ENCODE data around the gene COX6B2. TPM values are rescaled to one million over a fixed set of nuclear protein-coding genes. Genes with fewer than 3 reads are reported as not detected.

Gene COX6B2
- total RNA-seq, 1 donor from 2014 or later: not detected

DNA sequence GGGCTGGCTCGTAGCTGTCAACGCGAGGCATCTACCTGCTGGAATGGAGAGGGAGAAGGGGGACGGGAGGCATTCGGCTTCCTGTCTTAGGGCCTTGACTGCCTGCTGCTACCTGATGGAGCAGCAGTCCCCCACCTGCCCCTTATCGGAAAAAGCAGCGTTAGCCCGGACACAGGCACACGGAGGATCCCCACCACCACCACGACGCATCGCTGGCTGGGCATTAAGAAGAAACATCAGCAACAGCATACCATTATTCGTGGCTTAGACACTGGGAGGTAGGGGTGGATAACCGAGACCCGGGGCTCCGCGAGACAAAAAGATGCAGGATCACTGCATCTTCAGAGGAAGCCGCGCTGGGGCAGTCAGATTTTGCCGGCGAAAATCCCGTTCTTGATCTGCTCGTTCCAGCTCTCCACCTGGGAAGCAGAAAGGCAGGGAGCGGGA lies 1.1 kb downstream of the COX6B2 start:
- Mint-ChIP-seq H3K9me3 (ENCODE audit: unreplicated experiment) (no peaks in the 10 kb centered on the region), H3K27me3 (ENCODE audit: unreplicated experiment) (peaks cover 41% of the 10 kb centered on the region), H3K4me3 (ENCODE audit: unreplicated experiment) (peak overlapping the region; percentile 71)

DNA sequence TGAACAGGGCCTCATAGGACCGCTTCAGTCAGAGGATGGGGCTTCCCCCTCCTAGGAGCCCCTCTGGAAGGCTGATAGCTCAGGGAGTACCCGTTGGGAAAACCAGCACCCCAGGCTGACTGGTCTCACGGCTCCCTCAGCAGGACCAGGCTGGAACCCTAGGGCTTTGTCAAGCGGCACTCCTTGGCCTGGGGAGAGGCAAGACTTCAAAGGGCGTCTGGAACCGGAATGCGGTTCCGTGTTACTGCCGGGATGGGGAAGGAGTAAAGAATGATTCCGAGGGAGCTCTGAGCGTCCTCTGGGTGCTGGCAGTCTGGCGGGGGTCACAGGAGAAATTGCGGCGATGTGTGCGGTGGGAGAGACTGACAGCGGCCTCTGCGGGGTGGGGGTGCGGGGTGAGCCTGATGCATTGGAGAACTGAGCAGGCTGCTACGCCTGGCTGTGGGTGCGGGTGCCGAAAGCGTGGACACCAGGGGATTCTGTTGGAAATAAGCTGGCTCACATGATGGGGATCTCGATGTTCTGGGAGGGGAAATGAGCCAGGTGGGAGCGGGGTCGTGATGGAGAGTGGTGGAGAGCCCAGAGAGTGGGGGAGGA lies 1.9 kb downstream of the COX6B2 start:
- Mint-ChIP-seq H3K4me3 (ENCODE audit: unreplicated experiment) (peak overlapping the region; percentile 46), H3K27ac (ENCODE audit: unreplicated experiment) (no peak overlapping the region), H3K36me3 (ENCODE audit: unreplicated experiment) (no peaks in the 10 kb centered on the region)

More for the DNA sequence above, 1.1 kb downstream of the COX6B2 start:
- peaks cover 25% of the 10 kb centered on the region for H3K4me1 Mint-ChIP-seq (ENCODE audit: unreplicated experiment)
- TF ChIP-seq, protein P1, sequence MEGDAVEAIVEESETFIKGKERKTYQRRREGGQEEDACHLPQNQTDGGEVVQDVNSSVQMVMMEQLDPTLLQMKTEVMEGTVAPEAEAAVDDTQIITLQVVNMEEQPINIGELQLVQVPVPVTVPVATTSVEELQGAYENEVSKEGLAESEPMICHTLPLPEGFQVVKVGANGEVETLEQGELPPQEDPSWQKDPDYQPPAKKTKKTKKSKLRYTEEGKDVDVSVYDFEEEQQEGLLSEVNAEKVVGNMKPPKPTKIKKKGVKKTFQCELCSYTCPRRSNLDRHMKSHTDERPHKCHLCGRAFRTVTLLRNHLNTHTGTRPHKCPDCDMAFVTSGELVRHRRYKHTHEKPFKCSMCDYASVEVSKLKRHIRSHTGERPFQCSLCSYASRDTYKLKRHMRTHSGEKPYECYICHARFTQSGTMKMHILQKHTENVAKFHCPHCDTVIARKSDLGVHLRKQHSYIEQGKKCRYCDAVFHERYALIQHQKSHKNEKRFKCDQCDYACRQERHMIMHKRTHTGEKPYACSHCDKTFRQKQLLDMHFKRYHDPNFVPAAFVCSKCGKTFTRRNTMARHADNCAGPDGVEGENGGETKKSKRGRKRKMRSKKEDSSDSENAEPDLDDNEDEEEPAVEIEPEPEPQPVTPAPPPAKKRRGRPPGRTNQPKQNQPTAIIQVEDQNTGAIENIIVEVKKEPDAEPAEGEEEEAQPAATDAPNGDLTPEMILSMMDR (IDR thresholded peaks at IDR 0.05): no peak
- DNase-seq (ENCODE audit: extremely low spot score, unreplicated experiment): no peak
- H3K36me3 Mint-ChIP-seq (ENCODE audit: unreplicated experiment): no peaks in the 10 kb centered on the region
- no peak overlapping the region for H3K27ac Mint-ChIP-seq (ENCODE audit: unreplicated experiment)

DNA sequence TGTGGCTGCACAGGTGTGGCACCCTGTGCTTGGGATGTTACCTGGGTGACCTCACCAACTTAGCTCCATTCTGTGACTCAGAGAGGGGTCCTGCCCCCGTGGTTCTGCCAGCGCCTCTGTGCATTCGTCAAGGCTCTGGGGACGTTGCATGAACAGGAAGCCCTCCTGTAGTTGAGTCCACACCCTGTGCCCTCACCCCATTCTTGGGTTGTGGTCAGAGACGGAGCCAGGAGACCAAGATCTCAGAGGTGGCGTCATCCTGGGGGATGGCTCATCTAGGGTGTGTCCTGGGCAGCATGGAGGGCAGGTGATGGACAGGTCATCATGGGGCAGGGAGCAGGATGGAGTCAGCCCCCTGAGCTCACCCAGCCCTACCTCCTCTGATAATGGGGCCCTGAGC lies 2.5 kb downstream of the COX6B2 start:
- Mint-ChIP-seq H3K27me3 (ENCODE audit: unreplicated experiment) (peaks cover 34% of the 10 kb centered on the region), H3K36me3 (ENCODE audit: unreplicated experiment) (no peaks in the 10 kb centered on the region)

More for the DNA sequence above, 1.9 kb downstream of the COX6B2 start:
- no peak for DNase-seq (ENCODE audit: extremely low spot score, unreplicated experiment)
- peaks cover 27% of the 10 kb centered on the region for H3K4me1 Mint-ChIP-seq (ENCODE audit: unreplicated experiment)
- H3K27me3 Mint-ChIP-seq (ENCODE audit: unreplicated experiment): peaks cover 40% of the 10 kb centered on the region
- no peaks in the 10 kb centered on the region for H3K9me3 Mint-ChIP-seq (ENCODE audit: unreplicated experiment)
- TF ChIP-seq, protein P1 (IDR thresholded peaks at IDR 0.05): no peak

DNA sequence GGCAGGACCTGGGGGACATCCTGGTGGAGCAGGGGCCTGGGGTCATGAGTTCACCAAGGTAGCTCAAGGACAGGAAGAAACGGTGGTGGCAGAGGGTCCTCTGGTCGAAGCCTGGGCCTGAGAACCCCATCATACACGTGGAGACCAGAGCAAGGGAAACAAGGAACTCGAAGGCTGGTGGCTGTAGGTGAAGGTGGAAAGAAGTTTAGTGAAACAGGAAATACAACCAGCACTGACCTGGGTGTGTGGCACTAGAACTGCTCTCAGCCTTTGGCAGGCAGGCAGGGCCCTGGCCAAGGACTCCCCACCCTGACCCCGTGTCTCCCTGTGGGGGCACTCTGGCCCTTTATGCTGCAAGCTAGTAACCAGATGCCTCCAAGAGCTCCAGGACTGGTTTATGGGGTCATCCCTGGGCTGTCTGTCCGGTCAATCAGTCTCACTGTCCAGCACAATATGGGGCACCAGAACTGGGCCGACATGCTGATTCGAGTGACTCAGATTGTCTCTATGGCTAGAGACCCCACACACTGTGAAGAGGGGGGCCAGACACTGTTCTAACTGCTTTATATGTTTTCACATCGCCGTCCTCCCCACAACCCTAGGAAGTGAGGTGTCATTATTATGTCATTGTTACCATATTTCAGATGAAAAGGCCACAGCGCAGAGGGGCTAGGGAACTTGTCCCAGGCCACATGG lies 3.8 kb downstream of the COX6B2 start:
- H3K4me1 Mint-ChIP-seq (ENCODE audit: unreplicated experiment): peaks cover 28% of the 10 kb centered on the region
- H3K4me3 Mint-ChIP-seq (ENCODE audit: unreplicated experiment): no peak overlapping the region
- no peaks in the 10 kb centered on the region for H3K9me3 Mint-ChIP-seq (ENCODE audit: unreplicated experiment)
- no peak for DNase-seq (ENCODE audit: extremely low spot score, unreplicated experiment)
- TF ChIP-seq, protein P1 (IDR thresholded peaks at IDR 0.05): no peak
- no peak overlapping the region for H3K27ac Mint-ChIP-seq (ENCODE audit: unreplicated experiment)
- H3K27me3 Mint-ChIP-seq (ENCODE audit: unreplicated experiment): peaks cover 29% of the 10 kb centered on the region
- H3K36me3 Mint-ChIP-seq (ENCODE audit: unreplicated experiment): no peaks in the 10 kb centered on the region

More for the DNA sequence above, 2.5 kb downstream of the COX6B2 start:
- DNase-seq (ENCODE audit: extremely low spot score, unreplicated experiment): no peak
- TF ChIP-seq, protein P1 (IDR thresholded peaks at IDR 0.05): no peak
- Mint-ChIP-seq H3K27ac (ENCODE audit: unreplicated experiment) (no peak overlapping the region), H3K9me3 (ENCODE audit: unreplicated experiment) (no peaks in the 10 kb centered on the region), H3K4me1 (ENCODE audit: unreplicated experiment) (peaks cover 27% of the 10 kb centered on the region), H3K4me3 (ENCODE audit: unreplicated experiment) (no peak overlapping the region)

DNA sequence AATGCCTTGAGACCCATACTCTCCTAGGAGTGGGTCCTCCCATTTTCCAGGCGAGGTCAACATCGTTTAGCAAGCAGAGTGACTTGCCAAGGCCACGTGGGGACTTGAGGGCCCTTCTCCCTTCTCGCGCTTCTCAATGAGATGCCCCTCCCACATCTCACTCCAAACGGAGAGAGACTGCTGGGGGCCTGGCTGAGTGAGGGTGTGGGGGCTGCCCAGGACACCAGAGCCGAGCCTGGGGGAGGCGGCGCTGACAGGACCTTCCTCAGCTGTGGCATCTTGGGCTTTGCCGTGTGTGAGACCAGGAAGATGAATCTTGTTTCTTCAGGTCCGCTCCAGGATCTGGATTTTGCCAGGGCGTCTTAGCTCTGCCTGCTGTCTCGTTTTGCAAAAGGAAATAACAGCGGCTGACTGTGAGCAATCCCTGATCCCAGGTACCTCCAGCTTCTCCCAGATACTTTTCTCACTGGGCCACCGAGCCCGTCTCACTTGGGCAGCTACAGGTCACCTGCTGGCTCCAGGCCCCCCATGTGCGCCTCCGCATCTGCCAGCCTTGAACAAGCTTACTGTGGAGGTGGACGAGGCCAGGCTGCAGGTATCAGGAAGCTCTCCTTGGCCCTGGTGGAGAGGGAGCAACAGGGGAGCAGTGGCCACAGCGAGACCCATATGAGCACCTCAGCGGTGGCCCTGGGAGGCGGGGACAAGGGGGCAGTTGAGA lies 6.0 kb downstream of the COX6B2 start:
- H3K4me1 Mint-ChIP-seq (ENCODE audit: unreplicated experiment): peaks cover 37% of the 10 kb centered on the region
- no peak overlapping the region for H3K27ac Mint-ChIP-seq (ENCODE audit: unreplicated experiment)
- no peak overlapping the region for H3K4me3 Mint-ChIP-seq (ENCODE audit: unreplicated experiment)

More for the DNA sequence above, 6.0 kb downstream of the COX6B2 start:
- TF ChIP-seq, protein P1 (IDR thresholded peaks at IDR 0.05): no peak
- DNase-seq (ENCODE audit: extremely low spot score, unreplicated experiment): no peak
- Mint-ChIP-seq H3K27me3 (ENCODE audit: unreplicated experiment) (peaks cover 18% of the 10 kb centered on the region), H3K36me3 (ENCODE audit: unreplicated experiment) (peaks cover 4% of the 10 kb centered on the region), H3K9me3 (ENCODE audit: unreplicated experiment) (no peaks in the 10 kb centered on the region)

Measured in osteocyte (in vitro differentiated cells).